HG02852 (cell line): ENCODE results near the gene MFRP.

Experiments
- ATAC-seq: cut with Tn5 transposase; IDR thresholded peaks from one replicate; pipeline ENCODE4 v1.9.1; 2021; ENCODE audit warnings: mild to moderate bottlenecking, moderate library complexity; ENCODE audit not compliant: unreplicated experiment

The MFRP gene

DNA sequence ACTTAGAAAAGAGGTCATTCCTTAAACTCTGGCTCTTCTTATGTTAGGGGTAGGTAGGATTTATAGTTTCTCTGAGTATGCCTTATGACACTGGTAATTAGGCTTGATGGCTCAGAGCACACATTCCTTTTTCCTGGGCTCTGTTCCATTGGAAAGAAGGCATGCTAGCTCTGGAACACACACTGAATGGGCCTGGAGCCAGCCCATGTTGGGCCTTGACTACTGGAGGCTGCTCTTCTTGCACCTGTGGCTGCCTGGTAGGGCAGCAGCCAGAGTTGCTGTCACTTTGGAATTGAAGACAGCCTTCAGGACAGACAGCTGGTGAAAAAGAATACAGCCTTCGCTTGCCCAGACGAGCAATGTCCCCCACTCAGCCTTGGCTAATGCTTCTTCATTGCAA lies 47.8 kb downstream of the MFRP start:
- ATAC-seq = no peak

GRCh38 chr11:119297938-119298337 lies 48.6 kb downstream of the MFRP start:
- ATAC-seq = no peak

DNA sequence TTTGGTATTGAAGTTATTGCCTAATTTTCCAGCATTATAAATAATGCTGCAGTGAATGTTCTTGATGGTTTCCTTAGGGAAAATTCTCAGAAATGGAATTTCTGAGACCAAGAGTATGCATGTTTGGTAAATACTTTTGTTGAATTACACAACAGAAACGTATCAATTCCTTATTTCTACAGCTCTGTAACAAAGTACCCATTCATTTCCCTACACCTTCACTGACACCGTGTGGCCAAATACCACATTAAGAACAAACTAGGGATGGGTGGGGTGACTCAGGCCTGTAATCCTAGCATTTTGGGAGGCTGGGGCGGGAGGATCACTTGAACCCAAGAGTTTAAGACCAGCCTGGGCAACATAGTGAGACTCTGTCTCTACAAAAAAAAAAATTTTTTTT lies 51.3 kb downstream of the MFRP start:
- ATAC-seq = no peak

- no peak for ATAC-seq
These were observed 53.0 kb downstream of the MFRP start for GRCh38 chr11:119293461-119293860.

DNA sequence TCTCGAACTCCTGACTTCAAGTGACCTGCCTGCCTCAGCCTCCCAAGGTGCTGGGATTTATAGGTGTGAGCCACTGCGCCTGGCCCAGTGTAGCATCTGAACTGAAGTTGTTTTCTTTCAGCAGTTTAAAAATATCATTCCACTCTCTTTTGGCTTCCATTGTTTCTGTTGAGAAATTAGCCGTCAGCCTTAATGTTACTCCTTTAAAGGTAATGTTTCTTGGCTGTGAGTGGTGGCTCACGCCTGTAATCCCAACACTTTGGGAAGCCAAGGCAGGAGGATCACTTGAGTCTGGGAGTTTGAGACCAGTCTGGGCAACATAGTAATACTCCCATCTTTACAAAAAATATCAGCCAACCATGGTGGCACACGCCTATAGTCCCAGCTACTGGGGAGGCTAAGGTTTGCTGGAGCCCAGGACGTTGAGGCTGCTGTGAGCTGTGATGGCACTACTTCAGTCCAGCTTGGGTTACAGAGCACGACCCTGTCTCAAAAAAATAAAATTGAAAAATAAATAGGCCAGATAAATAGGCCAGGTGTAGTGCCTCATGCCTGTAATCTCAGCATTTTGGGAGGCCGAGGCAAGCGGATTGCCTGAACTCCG lies 55.5 kb downstream of the MFRP start:
- no peak for ATAC-seq
